Heart right ventricle (tissue), 16 donors: ENCODE data around the gene MAP3K19. TPM values are rescaled to one million over a fixed set of nuclear protein-coding genes. Genes with fewer than 3 reads are reported as not detected.

Experiments used
- ATAC-seq, 8 donors: fragments of 200-7000 bp; cut with Tn5 transposase; one replicate each; pipeline ENCODE4 v1.9.1; 2020; ENCODE audit warnings: mild to moderate bottlenecking in 8 of 8, moderate library complexity in 8 of 8, moderate number of reproducible peaks in 1 of 8
- DNase-seq, 2 donors: peaks; one replicate each; pipeline ENCODE4 v3.0.0-alpha.2; 2020
- H3K27ac ChIP-seq, 10 donors: fragments of 200-600 bp; sonication (generic) in 2 of 10; one replicate each; pipeline versions ENCODE4 v1.5.0 to v1.8.0; 2020 to 2022; ENCODE audit warnings: mild to moderate bottlenecking in 3 of 10
- H3K27me3 ChIP-seq, 7 donors: fragments of 200-600 bp; one replicate each; pipeline ENCODE4 v1.8.0; 2021 to 2022; ENCODE audit warnings: mild to moderate bottlenecking in 2 of 7
- H3K36me3 ChIP-seq, 9 donors: fragments of 200-600 bp; sonication (generic) in 1 of 9; one replicate each; pipeline versions ENCODE4 v1.5.0 to v1.8.0; 2020 to 2022; ENCODE audit warnings: mild to moderate bottlenecking in 2 of 9
- H3K4me1 ChIP-seq, 9 donors: fragments of 200-600 bp; sonication (generic) in 1 of 9; one replicate each; pipeline versions ENCODE4 v1.5.0 to v1.8.0; 2020 to 2022; ENCODE audit warnings: mild to moderate bottlenecking in 4 of 9
- H3K4me3 ChIP-seq, 10 donors: fragments of 200-600 bp; sonication (generic) in 2 of 10; one replicate each; pipeline versions ENCODE4 v1.5.0 to v1.8.0; 2020 to 2022; ENCODE audit warnings: mild to moderate bottlenecking in 7 of 10, moderate library complexity in 2 of 10
- H3K9me3 ChIP-seq, 11 donors: fragments of 200-600 bp in 10 of 11; sonication (generic) in 2 of 11; one replicate each; pipeline versions ENCODE4 v1.5.0 to v1.8.0; 2013 to 2022; ENCODE audit warnings: mild to moderate bottlenecking in 2 of 11, control low read depth in 1 of 11, moderate library complexity in 1 of 11
- CTCF ChIP-seq, 9 donors: fragments of 200-600 bp; sonication (generic) in 2 of 9; IDR thresholded peaks; one replicate each; pipeline versions ENCODE4 v1.5.0 to v1.8.0; 2021 to 2022; ENCODE audit warnings: antibody characterized with exemption in 9 of 9, mild to moderate bottlenecking in 5 of 9, moderate library complexity in 1 of 9
- WGBS, 2 donors: extraction: QIAGEN DNeasy Blood & Tissue Kit; methylation state at CpG; one replicate each; pipeline ENCODE4 v1.1.7; 2013; ENCODE audit warnings: inconsistent platforms in 1 of 2; 5-methylcytosine and 5-hydroxymethylcytosine counted together
- intact Hi-C, 10 donors: fragments of 100-400 bp; cut with DNase I; formaldehyde crosslinking; loops; one replicate each; pipeline versions ENCODE4 v1.11.1 to v1.14.2; 2022
- polyA plus RNA-seq, 2 donors: library from polyadenylated mRNA; stranded (reverse); fragments of 200-250 nt; gene quantifications; one replicate each; pipeline ENCODE4 v1.2.3, GENCODE V29; 2013
- total RNA-seq, 10 donors: library from RNA; stranded (reverse); fragmentation: NEBNext Ultra II Directional in 3 of 10; extraction: Animal tissue kit (Norgen Biotek cat#: 25700) in 3 of 10; gene quantifications; one replicate each; pipeline versions ENCODE4 v1.2.1 to v1.2.4, GENCODE V29; 2021 to 2023
- donor health status: Arrhythmogenic right ventricular cardiomyopathy.
- donor health status: ischemic (EF 13 %, LVEDD 7.1; RV severe dilation, severe dysfunction).
- donor health status: healthy with polysubstance abuse.
- donor health status: DM: no; HTN: yes; CAD: no.
- donor health status: DM: no; HTN: no; CAD: no.
- donor health status: ischemic (EF 25% LVEDD 6.9; RV normal size, moderate dysfunction).
- donor health status: ischemic (EF 25% LVEDD 5.7; RV mildly dilated, moderate dysfunction).
- donor health status: healthy.
- donor health status: DM: yes; HTN: yes; CAD: no.
- donor health status: Ischemic cardiomyopathy.
- donor health status: ischemic (EF 35%, LVEDD 5.7; RV mildly dilated, moderate dysfunction).
- donor health status: nonischemic (EF 11% LVEDD 7.7; RV severe dilation, severe dysfunction).
- donor health status: DM: yes; HTN: yes; CAD: no.
- donor health status: PGD.
- donor health status: ischemic (EF 29% LVEDD 5.4; RV normal size, mild dysfunction).
- donor health status: nonischemic (EF 23%, LVEDD 6.1; RV moderate dilation, normal function).

The MAP3K19 gene
- total and polyA plus RNA-seq, 12 donors = not detected

GRCh38 chr2:134949981-134950708 lies 97.1 kb downstream of the MAP3K19 start:
- DNase-seq (no peak), ATAC-seq (no peak)
- intact Hi-C loops = no loop called here
- Histone ChIP-seq H3K27ac (no peak overlapping the region), H3K4me3 (no peak overlapping the region), H3K9me3 (no peaks in the 10 kb centered on the region), H3K36me3 (peaks cover 0 to 99% (median 43%) of the 10 kb centered on the region in 9 donors), H3K27me3 (no peaks in the 10 kb centered on the region), H3K4me1 (no peaks in the 10 kb centered on the region)
- 92 to 93% methylated on average over 7 of the region's 7 CpGs for WGBS, 2 donors
- TF ChIP-seq CTCF (IDR thresholded peaks at IDR 0.05) = no peak

- Histone ChIP-seq H3K4me3 (no peak overlapping the region), H3K27me3 (no peaks in the 10 kb centered on the region), H3K36me3 (peaks cover 0 to 89% (median 22%) of the 10 kb centered on the region in 9 donors), H3K9me3 (no peaks in the 10 kb centered on the region), H3K4me1 (peaks cover 0 to 21% (median 0%) of the 10 kb centered on the region in 9 donors), H3K27ac (no peak overlapping the region)
- DNase-seq = no peak
- no peak for ATAC-seq
- TF ChIP-seq CTCF (IDR thresholded peaks at IDR 0.05) = no peak
- intact Hi-C loops = no loop called here
- 70 to 75% methylated on average over 6 of the region's 6 CpGs for WGBS, 2 donors
Measured at GRCh38 chr2:134946073-134946472, 101.2 kb downstream of the MAP3K19 start.

GRCh38 chr2:134944975-134945374 lies 102.3 kb downstream of the MAP3K19 start:
- ATAC-seq = no peak
- no peaks in the 10 kb centered on the region for H3K9me3 ChIP-seq
- intact Hi-C loops = no loop called here

GRCh38 chr2:134943540-134943939 lies 103.7 kb downstream of the MAP3K19 start:
- intact Hi-C loops = no loop called here
- H3K27me3 ChIP-seq = no peaks in the 10 kb centered on the region
- DNase-seq (no peak), ATAC-seq (peak in 1 of 8 donors; percentile 43)
- TF ChIP-seq CTCF (IDR thresholded peaks at IDR 0.05) = no peak
- H3K27ac ChIP-seq = no peak overlapping the region
- peaks cover 0 to 21% (median 0%) of the 10 kb centered on the region in 9 donors for H3K4me1 ChIP-seq
- no peaks in the 10 kb centered on the region for H3K9me3 ChIP-seq
- H3K4me3 ChIP-seq = no peak overlapping the region
- WGBS, 2 donors = 82 to 87% methylated on average over 2 of the region's 2 CpGs
- H3K36me3 ChIP-seq = peaks cover 0 to 90% (median 31%) of the 10 kb centered on the region in 9 donors

More at GRCh38 chr2:134944975-134945374, 102.3 kb downstream of the MAP3K19 start:
- Histone ChIP-seq H3K27ac (no peak overlapping the region), H3K4me3 (no peak overlapping the region), H3K27me3 (no peaks in the 10 kb centered on the region), H3K36me3 (peaks cover 0 to 90% (median 25%) of the 10 kb centered on the region in 9 donors), H3K4me1 (peaks cover 0 to 21% (median 0%) of the 10 kb centered on the region in 9 donors)
- no peak for TF ChIP-seq CTCF (IDR thresholded peaks at IDR 0.05)
- 63 to 86% methylated on average over 1 of the region's 1 CpG for WGBS, 2 donors
- DNase-seq = no peak
